GM23338 (cell line): ENCODE data around the gene CNTN5.

Experiments used
- CREB1 ChIP-seq: fragments of 250-450 bp; sonication (Bioruptor Pico); IDR thresholded peaks from 2 replicates; pipeline ENCODE4 v1.5.0; 2020; ENCODE audit warnings: low read depth, mild to moderate bottlenecking, moderate library complexity
- EZH2 ChIP-seq: fragments of 200-600 bp; sonication (generic); IDR thresholded peaks from one replicate; pipeline ENCODE4 v1.8.0; 2017; ENCODE audit warnings: antibody characterized with exemption, mild to moderate bottlenecking, low read depth; ENCODE audit not compliant: unreplicated experiment
- EZH2phosphoT487 ChIP-seq: fragments of 200-600 bp; sonication (generic); IDR thresholded peaks from one replicate; pipeline ENCODE4 v1.8.1; 2018; ENCODE audit warnings: antibody characterized with exemption; ENCODE audit not compliant: unreplicated experiment
- JUNB ChIP-seq: IDR thresholded peaks from one replicate; pipeline ENCODE4 v1.6.1; 2016; ENCODE audit warnings: antibody characterized with exemption; ENCODE audit not compliant: unreplicated experiment
- NANOG ChIP-seq: IDR thresholded peaks from 2 replicates; pipeline ENCODE4 v1.6.1; 2016; ENCODE audit warnings: antibody characterized with exemption, borderline replicate concordance
- POLR2AphosphoS5 ChIP-seq: IDR thresholded peaks from 2 replicates; pipeline ENCODE4 v1.6.1; 2016; ENCODE audit warnings: antibody characterized with exemption, low read depth
- ZNF114 ChIP-seq: fragments of 250-450 bp; sonication (Bioruptor Pico); IDR thresholded peaks from 2 replicates; pipeline ENCODE4 v1.5.0; 2020; ENCODE audit warnings: mild to moderate bottlenecking, moderate library complexity
- ZNF331 ChIP-seq: fragments of 250-450 bp; sonication (Bioruptor Pico); IDR thresholded peaks from 2 replicates; pipeline ENCODE4 v1.5.0; 2020; ENCODE audit warnings: low read depth, mild to moderate bottlenecking, moderate library complexity
- TF ChIP-seq, protein P1 (sequence below), 2 experiments: fragments of 200-600 bp in 1 of 2; sonication (generic) in 1 of 2; conservative IDR thresholded peaks; 2 replicates each; pipeline versions ENCODE4 v1.5.1 to v1.6.1; 2016 to 2017; ENCODE audit warnings: antibody characterized with exemption in 2 of 2, low read depth in 2 of 2, mild to moderate bottlenecking in 2 of 2, moderate library complexity in 1 of 2
- TF ChIP-seq, protein P2 (sequence below): IDR thresholded peaks from one replicate; pipeline ENCODE4 v1.6.1; 2018; ENCODE audit warnings: antibody characterized with exemption; ENCODE audit not compliant: unreplicated experiment
- TF ChIP-seq, protein P3 (sequence below): IDR thresholded peaks from 2 replicates; pipeline ENCODE4 v1.6.1; 2016; ENCODE audit warnings: antibody characterized with exemption

DNA sequence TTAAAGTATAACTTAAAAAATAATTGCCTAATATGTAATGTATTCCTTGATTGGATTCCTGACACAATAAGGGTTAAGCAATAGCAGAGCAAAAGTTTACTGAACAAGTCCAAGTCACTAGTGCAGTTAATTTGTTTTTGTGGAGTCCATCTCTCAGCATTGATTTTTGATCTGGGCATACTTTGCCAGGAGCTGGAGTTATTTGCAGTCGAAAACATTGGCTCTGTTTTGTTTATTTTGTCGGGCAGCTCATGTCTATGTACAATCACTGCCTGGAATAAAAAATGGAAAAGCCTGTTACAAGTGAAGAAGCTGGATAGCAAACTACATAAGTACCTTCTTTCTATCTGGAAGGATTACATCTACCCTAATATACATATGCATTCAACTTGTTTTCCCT is 625.2 kb downstream of the CNTN5 start:
- TF ChIP-seq, protein P1, sequence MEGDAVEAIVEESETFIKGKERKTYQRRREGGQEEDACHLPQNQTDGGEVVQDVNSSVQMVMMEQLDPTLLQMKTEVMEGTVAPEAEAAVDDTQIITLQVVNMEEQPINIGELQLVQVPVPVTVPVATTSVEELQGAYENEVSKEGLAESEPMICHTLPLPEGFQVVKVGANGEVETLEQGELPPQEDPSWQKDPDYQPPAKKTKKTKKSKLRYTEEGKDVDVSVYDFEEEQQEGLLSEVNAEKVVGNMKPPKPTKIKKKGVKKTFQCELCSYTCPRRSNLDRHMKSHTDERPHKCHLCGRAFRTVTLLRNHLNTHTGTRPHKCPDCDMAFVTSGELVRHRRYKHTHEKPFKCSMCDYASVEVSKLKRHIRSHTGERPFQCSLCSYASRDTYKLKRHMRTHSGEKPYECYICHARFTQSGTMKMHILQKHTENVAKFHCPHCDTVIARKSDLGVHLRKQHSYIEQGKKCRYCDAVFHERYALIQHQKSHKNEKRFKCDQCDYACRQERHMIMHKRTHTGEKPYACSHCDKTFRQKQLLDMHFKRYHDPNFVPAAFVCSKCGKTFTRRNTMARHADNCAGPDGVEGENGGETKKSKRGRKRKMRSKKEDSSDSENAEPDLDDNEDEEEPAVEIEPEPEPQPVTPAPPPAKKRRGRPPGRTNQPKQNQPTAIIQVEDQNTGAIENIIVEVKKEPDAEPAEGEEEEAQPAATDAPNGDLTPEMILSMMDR (conservative IDR thresholded peaks at IDR 0.05; ENCODE audit: low read depth in 2 of 2): no peak
- no peak for TF ChIP-seq CREB1 (CRISPR knock-in tag)
- no peak for TF ChIP-seq EZH2
- no peak for TF ChIP-seq POLR2AphosphoS5
- TF ChIP-seq ZNF114 (CRISPR knock-in tag): no peak
- TF ChIP-seq EZH2phosphoT487: no peak
- TF ChIP-seq ZNF331 (CRISPR knock-in tag): no peak
- TF ChIP-seq, protein P2, sequence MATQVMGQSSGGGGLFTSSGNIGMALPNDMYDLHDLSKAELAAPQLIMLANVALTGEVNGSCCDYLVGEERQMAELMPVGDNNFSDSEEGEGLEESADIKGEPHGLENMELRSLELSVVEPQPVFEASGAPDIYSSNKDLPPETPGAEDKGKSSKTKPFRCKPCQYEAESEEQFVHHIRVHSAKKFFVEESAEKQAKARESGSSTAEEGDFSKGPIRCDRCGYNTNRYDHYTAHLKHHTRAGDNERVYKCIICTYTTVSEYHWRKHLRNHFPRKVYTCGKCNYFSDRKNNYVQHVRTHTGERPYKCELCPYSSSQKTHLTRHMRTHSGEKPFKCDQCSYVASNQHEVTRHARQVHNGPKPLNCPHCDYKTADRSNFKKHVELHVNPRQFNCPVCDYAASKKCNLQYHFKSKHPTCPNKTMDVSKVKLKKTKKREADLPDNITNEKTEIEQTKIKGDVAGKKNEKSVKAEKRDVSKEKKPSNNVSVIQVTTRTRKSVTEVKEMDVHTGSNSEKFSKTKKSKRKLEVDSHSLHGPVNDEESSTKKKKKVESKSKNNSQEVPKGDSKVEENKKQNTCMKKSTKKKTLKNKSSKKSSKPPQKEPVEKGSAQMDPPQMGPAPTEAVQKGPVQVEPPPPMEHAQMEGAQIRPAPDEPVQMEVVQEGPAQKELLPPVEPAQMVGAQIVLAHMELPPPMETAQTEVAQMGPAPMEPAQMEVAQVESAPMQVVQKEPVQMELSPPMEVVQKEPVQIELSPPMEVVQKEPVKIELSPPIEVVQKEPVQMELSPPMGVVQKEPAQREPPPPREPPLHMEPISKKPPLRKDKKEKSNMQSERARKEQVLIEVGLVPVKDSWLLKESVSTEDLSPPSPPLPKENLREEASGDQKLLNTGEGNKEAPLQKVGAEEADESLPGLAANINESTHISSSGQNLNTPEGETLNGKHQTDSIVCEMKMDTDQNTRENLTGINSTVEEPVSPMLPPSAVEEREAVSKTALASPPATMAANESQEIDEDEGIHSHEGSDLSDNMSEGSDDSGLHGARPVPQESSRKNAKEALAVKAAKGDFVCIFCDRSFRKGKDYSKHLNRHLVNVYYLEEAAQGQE: no peak
- no peak for TF ChIP-seq JUNB
- TF ChIP-seq, protein P3, sequence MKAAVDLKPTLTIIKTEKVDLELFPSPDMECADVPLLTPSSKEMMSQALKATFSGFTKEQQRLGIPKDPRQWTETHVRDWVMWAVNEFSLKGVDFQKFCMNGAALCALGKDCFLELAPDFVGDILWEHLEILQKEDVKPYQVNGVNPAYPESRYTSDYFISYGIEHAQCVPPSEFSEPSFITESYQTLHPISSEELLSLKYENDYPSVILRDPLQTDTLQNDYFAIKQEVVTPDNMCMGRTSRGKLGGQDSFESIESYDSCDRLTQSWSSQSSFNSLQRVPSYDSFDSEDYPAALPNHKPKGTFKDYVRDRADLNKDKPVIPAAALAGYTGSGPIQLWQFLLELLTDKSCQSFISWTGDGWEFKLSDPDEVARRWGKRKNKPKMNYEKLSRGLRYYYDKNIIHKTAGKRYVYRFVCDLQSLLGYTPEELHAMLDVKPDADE: no peak
- no peak for TF ChIP-seq NANOG
